GM12872 (cell line): ENCODE results near the gene CRTAC1.

Experiments
- CTCF ChIP-seq: IDR thresholded peaks from 3 replicates; pipeline ENCODE4 v1.5.1; 2011; ENCODE audit warnings: low read depth, mild to moderate bottlenecking, low read length, moderate library complexity; ENCODE audit not compliant: insufficient read depth

Gene CRTAC1

GRCh38 chr10:97822261-97822687 is 208.1 kb downstream of the CRTAC1 start:
- no peak for TF ChIP-seq CTCF

GRCh38 chr10:97821308-97822038 is 208.9 kb downstream of the CRTAC1 start:
- TF ChIP-seq CTCF, result no peak

- TF ChIP-seq CTCF, result no peak
These were observed 210.2 kb downstream of the CRTAC1 start for GRCh38 chr10:97820096-97820704.

- TF ChIP-seq CTCF, result no peak
These were observed 211.8 kb downstream of the CRTAC1 start for GRCh38 chr10:97818572-97818971.

GRCh38 chr10:97816609-97817008 is 213.8 kb downstream of the CRTAC1 start:
- no peak for TF ChIP-seq CTCF
